GM10266 (cell line): ENCODE measurements around the gene SAMD11.
A peak's percentile ranks its signal among the peaks of the same experiment; 100 is the strongest.

ENCODE experiments used
- DNase-seq: peaks from one replicate; pipeline ENCODE4 v3.0.0; 2012; ENCODE audit errors: extremely low spot score
- TF ChIP-seq, protein P1 (sequence below): IDR thresholded peaks from 2 replicates; pipeline ENCODE4 v1.5.1; 2012; ENCODE audit warnings: mild to moderate bottlenecking, low read depth; ENCODE audit not compliant: control insufficient read depth, insufficient read depth; ENCODE audit errors: missing control alignments

The SAMD11 gene

DNA sequence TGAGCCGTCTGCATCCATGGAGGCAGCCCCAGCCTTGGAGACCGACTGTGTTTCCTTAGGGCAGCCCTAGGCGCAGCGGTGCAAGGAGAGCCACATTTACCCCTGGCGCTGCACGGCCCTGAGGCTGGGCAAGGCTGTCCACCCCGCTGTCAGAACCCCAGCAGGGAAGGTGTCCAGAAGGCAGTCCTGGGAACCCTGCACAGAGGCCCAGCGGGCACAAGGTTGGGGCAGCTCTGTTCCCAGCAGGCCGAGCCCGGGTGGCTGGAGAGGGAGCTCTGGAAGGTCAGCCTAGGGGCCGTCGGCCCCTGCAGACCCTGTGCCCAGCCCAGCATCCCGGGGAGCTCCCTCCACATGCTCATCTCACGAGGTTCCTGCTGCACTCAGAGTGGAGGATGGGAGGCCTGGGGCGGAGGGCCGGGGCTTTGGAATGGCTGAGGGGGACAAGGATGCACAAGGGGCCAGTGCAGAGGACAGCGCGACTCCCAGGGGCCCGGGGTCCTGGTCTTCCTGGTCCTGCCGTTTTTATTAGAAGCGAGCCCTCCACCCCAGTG, 19.9 kb upstream of the SAMD11 start:
- TF ChIP-seq, protein P1, sequence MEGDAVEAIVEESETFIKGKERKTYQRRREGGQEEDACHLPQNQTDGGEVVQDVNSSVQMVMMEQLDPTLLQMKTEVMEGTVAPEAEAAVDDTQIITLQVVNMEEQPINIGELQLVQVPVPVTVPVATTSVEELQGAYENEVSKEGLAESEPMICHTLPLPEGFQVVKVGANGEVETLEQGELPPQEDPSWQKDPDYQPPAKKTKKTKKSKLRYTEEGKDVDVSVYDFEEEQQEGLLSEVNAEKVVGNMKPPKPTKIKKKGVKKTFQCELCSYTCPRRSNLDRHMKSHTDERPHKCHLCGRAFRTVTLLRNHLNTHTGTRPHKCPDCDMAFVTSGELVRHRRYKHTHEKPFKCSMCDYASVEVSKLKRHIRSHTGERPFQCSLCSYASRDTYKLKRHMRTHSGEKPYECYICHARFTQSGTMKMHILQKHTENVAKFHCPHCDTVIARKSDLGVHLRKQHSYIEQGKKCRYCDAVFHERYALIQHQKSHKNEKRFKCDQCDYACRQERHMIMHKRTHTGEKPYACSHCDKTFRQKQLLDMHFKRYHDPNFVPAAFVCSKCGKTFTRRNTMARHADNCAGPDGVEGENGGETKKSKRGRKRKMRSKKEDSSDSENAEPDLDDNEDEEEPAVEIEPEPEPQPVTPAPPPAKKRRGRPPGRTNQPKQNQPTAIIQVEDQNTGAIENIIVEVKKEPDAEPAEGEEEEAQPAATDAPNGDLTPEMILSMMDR = no peak
- DNase-seq = peak; percentile 9

DNA sequence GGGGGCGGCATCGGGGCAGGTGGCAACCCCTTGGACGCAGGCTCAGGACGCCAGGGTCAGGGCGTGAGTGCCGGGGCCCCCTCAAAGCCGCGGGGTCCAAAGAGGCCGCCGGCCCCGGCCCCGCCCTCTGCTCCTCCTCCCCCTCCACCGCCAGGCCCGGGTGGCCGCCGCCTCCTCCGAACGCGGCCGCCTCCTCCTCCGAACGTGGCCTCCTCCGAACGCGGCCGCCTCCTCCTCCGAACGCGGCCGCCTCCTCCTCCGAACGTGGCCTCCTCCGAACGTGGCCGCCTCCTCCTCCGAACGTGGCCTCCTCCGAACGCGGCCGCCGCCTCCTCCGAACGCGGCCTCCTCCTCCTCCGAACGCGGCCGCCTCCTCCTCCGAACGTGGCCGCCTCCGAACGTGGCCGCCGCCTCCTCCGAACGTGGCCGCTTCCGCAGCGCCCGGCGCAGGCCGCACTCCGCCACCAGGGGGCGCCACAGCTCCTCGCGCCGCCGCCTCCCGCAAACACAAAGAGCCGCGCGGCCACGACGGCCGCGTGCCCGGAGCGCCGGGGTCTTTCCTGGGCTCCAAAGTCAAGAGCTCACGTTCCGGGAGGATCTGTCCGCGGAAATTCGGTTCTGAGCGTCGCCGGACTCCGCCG, 19.3 kb upstream of the SAMD11 start:
- TF ChIP-seq, protein P1 = peak; percentile 98
- peak; percentile 94 for DNase-seq

DNA sequence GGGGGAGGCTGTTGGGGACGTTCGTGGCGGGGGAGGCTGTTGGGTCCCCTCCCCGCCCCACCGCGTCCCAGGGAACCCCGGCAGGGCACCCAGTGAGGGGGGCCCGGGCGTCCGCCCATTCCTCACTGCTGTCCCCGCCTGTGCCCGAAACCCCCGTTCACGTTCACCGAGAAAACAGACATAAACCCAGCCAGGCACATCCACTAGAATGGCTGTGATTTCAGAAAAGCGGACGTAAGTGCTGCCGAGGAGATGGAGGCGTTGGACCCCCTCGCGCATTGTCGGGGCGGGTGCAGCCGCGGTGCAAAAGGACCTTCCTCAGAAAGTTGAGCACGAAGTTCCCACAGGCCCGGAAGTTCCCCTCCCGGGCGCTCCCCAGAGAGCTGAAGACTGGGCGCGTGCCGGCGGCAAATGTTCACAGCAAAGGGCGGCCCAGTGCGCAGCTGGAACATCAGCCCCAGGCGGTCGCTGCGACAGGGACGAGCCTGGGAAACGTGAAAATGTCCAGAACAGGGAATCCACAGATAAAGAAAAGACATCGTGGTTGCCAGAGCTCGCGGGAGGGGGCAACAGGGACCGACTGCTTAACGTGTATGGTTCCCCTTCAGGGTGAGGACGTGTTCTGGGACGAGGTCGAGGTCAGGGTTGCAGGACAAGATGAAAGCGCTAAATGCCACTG, 18.5 kb upstream of the SAMD11 start:
- peak; percentile 76 for DNase-seq
- TF ChIP-seq, protein P1 = no peak

DNA sequence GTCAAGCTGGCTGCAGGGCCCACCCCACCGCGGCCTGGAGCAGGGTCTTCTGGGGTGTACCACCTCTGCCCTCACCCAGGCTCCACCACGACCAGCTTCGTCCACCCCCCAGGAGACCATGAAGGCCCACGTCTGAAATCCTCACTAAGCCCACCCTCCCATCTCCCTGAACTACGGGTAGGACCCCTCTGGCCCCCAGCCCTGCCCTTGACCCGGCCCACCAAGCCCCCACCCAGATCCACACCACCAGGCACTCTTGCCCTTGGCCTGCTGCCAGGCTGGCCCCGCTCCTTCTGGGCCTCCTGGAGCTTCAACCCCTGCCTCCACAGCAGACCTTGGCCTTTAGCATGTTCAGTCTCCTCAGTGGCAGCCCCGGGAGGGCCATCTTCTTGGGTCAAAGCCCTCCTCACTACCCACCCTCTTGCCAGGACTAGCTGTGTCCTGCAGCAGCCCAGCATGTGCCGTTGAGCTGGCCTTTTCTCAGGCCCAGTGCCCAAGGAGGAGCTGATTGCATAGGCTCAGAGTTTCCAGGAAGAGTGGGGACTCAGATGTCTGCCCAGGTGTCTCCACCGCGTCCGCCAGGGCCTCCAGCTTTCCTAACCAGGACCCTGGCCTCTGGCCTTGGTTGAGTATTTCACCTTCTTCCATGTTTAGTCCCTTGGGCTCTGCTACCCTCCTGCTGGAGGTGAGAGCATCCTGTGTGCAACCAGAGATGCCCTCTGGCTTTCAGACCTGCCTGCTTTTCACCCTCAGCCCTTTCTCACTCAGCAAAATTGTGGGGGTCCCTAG, 17.7 kb upstream of the SAMD11 start:
- peak; percentile 35 for DNase-seq
- TF ChIP-seq, protein P1 = no peak

DNA sequence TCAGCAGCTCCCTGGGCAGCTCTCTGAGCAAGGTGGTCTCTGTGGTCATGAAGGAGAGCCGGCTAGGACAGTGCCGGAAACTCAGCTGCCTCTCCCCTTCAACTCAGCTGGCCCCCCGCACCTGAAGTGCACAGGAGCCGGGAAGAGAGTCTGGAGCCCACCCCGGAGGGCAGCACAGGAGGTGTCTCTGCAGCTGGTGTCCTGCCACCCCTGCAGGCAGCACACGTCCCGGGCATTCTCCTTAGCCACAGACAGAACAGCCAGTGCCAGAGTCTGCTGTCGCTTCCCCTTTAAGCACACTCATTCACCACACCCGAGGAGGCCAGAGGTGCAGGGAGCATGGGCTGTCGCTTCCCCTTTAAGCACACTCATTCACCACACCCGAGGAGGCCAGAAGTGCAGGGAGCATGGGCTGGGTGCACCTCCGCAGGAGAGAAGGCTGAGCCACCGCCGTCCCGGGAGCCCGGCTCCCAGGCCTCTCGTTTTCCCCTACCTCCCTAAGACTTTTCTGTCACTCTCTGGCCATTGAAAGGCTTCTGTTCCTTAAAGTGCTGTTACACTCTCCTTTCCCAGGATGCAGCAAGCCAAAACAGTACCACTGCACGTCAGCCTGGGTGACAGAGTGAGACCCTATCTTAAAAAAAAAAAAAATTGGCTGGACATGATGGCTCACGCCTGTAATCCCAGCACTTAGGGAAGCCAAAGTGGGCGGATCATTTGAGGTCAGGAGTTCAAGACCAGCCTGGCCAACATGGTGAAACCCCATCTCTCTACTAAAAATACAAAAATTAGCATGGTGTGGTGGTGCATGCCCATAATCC, 16.9 kb upstream of the SAMD11 start:
- DNase-seq = peak; percentile 52
- TF ChIP-seq, protein P1 = no peak

DNA sequence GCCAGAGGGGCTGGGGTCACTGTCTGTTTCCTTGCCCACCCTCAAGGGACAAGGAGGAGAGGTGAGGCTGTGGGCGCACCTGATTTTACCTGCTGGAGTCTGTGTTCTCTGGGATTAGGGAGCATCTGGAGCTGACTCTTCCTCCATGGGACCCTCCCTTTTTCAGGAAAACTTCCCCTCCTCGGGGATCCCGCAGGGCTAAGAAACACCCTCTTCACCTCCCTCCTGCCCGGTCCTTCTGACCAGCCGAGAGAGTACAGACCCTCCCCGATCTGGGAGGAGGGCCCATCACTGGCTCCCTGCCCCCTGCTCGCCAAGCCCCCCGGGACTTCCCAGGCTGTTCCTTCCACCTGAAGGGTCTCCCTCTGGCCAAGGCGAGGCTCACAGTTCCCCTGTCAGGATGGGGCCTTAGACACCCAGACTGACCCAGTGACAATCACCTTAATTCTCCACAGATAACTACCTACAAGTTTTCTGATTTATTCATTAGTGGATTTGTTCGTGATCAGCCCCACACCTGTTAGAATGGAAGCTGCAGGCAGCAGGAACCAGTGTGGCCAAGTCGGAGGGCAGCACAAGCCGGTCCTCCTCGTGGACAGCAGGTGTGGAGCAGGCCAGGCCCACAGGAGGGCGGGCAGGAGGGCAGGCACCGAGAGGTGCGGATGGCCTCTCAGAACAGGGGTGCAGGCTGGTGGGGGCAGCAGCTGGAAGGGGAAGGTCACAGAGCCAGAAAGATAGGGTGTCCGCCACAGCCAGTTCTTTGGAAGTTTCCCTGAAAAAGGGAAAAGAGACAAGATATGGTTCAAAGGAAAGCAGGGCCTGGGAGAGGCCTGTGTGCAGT, 15.9 kb upstream of the SAMD11 start:
- TF ChIP-seq, protein P1 = no peak
- DNase-seq = peak; percentile 32
